ENCODE measurements around the gene SNPH. TPM values are rescaled to one million over a fixed set of nuclear protein-coding genes. Genes with fewer than 3 reads are reported as not detected.

The SNPH gene
- total RNA-seq, 1 donor from 2014 or later = 15.1 TPM

GRCh38 chr20:1307171-1307570, 41.1 kb downstream of the SNPH start:
- DNase-seq (ENCODE audit: low spot score) = no peak

GRCh38 chr20:1307571-1307971, 41.5 kb downstream of the SNPH start:
- DNase-seq (ENCODE audit: low spot score) = no peak

GRCh38 chr20:1308067-1308701, 42.1 kb downstream of the SNPH start:
- no peak for DNase-seq (ENCODE audit: low spot score)

GRCh38 chr20:1308702-1309095, 42.6 kb downstream of the SNPH start:
- no peak for DNase-seq (ENCODE audit: low spot score)

GRCh38 chr20:1309439-1309847, 43.3 kb downstream of the SNPH start:
- DNase-seq (ENCODE audit: low spot score) = no peak

GRCh38 chr20:1310071-1310470, 44.0 kb downstream of the SNPH start:
- DNase-seq (ENCODE audit: low spot score) = no peak

- DNase-seq (ENCODE audit: low spot score) = no peak
Measured at GRCh38 chr20:1310506-1311190, 44.6 kb downstream of the SNPH start.

- no peak for DNase-seq (ENCODE audit: low spot score)
Measured at GRCh38 chr20:1312308-1312707, 46.2 kb downstream of the SNPH start.

GRCh38 chr20:1312904-1313235, 46.8 kb downstream of the SNPH start:
- no peak for DNase-seq (ENCODE audit: low spot score)

- DNase-seq (ENCODE audit: low spot score) = peak; percentile 54
Measured at GRCh38 chr20:1313236-1313964, 47.3 kb downstream of the SNPH start.

- DNase-seq (ENCODE audit: low spot score) = no peak
Measured at GRCh38 chr20:1315804-1316203, 49.7 kb downstream of the SNPH start.

GRCh38 chr20:1317545-1318255, 51.6 kb downstream of the SNPH start:
- DNase-seq (ENCODE audit: low spot score) = no peak

GRCh38 chr20:1319051-1319450, 53.0 kb downstream of the SNPH start:
- DNase-seq (ENCODE audit: low spot score) = no peak

GRCh38 chr20:1319462-1319861, 53.4 kb downstream of the SNPH start:
- DNase-seq (ENCODE audit: low spot score) = no peak

GRCh38 chr20:1320016-1320415, 53.9 kb downstream of the SNPH start:
- no peak for DNase-seq (ENCODE audit: low spot score)

- no peak for DNase-seq (ENCODE audit: low spot score)
Measured at GRCh38 chr20:1320902-1321653, 55.0 kb downstream of the SNPH start.

- peak; percentile 42 for DNase-seq (ENCODE audit: low spot score)
Measured at GRCh38 chr20:1321654-1321939, 55.5 kb downstream of the SNPH start.

GRCh38 chr20:1322511-1323245, 56.6 kb downstream of the SNPH start:
- peak; percentile 40 for DNase-seq (ENCODE audit: low spot score)

GRCh38 chr20:1323256-1323655, 57.2 kb downstream of the SNPH start:
- DNase-seq (ENCODE audit: low spot score) = no peak

- DNase-seq (ENCODE audit: low spot score) = no peak
Measured at GRCh38 chr20:1323830-1324597, 57.9 kb downstream of the SNPH start.
